Esophagus (tissue), 2 donors: ENCODE data around the gene PCDHGB4. TPM values are rescaled to one million over a fixed set of nuclear protein-coding genes. Genes with fewer than 3 reads are reported as not detected.
"Not testable (repeated sequence)": the region's sequence is repeated elsewhere in the genome, so short reads cannot be mapped to it uniquely, and the experiment has no call there.

ENCODE experiments used
- H3K27ac ChIP-seq, 2 donors: one replicate each; pipeline ENCODE4 v1.5.1; 2013; ENCODE audit warnings: low read depth in 2 of 2, mild to moderate bottlenecking in 2 of 2, inconsistent platforms in 1 of 2, low read length in 1 of 2, moderate library complexity in 1 of 2
- H3K27me3 ChIP-seq, 2 donors: one replicate each; pipeline ENCODE4 v1.6.1; 2013; ENCODE audit warnings: low read length in 2 of 2, control low read depth in 1 of 2, mild to moderate bottlenecking in 1 of 2; ENCODE audit not compliant: insufficient read depth in 2 of 2, control insufficient read depth in 1 of 2
- H3K36me3 ChIP-seq, 2 donors: one replicate each; pipeline ENCODE4 v1.6.1; 2013; ENCODE audit warnings: low read length in 1 of 2; ENCODE audit not compliant: control insufficient read depth in 2 of 2, insufficient read depth in 2 of 2
- H3K4me1 ChIP-seq, 2 donors: one replicate each; pipeline ENCODE4 v1.6.1; 2013; ENCODE audit warnings: low read length in 1 of 2; ENCODE audit not compliant: control insufficient read depth in 2 of 2, insufficient read depth in 2 of 2
- H3K4me3 ChIP-seq, 2 donors: one replicate each; pipeline ENCODE4 v1.5.1; 2013; ENCODE audit warnings: low read length in 2 of 2, mild to moderate bottlenecking in 2 of 2, low read depth in 1 of 2, moderate library complexity in 1 of 2
- H3K9me3 ChIP-seq, 2 donors: one replicate each; pipeline ENCODE4 v1.6.1; 2013; ENCODE audit warnings: mild to moderate bottlenecking in 2 of 2, low read depth in 1 of 2, low read length in 1 of 2, moderate library complexity in 1 of 2; ENCODE audit not compliant: control insufficient read depth in 2 of 2, insufficient read depth in 1 of 2
- WGBS, 2 donors: extraction: QIAGEN DNeasy Blood & Tissue Kit; methylation state at CpG; one replicate each; pipeline ENCODE4 v1.1.7; 2013; 5-methylcytosine and 5-hydroxymethylcytosine counted together
- polyA plus RNA-seq, 2 donors: library from polyadenylated mRNA; stranded (reverse); fragments of 200-250 nt; gene quantifications; one replicate each; pipeline ENCODE4 v1.2.3, GENCODE V29; 2013
- donor health status: healthy with polysubstance abuse.
- donor health status: Bipolar disorder and iron deficiency.

PCDHGB4 gene
- polyA plus RNA-seq, 2 donors = 0.36 to 0.37 TPM

DNA sequence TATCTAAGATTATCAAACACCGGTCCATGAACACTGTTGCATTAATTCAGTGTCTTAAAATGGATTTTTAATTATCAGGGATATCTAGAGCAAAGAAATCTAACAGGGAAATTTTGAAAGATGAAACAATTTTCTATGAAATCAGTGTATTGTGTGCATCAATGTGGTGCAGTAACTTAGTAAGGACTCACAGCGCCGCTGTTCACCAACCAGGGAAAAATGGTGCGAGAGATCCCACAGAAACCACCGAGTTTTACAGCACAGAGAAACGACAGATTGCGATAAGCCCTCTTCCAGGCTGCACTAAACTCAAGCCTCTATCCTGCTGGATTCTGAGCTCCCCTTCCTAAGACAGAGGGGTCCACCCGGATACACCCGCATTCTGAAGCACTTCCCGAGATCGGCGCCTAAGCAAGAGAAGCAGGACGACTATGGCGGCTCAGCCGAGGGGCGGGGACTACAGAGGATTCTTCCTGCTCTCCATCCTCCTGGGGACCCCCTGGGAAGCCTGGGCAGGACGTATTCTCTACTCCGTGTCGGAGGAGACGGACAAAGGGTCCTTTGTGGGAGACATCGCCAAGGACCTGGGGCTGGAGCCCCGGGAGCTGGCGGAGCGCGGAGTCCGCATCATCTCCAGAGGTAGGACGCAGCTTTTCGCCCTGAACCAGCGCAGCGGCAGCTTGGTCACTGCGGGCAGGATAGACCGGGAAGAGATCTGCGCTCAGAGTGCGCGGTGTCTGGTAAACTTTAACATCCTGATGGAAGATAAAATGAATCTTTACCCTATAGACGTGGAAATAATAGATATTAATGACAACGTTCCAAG lies 4.8 kb upstream of the PCDHGB4 start, which contains the start of gene PCDHGA7:
Gene PCDHGA7 (plus strand): TSS at position 274 of the 826 bp plus-strand sequence. CDS start 158 bp downstream, at position 432.
- Histone ChIP-seq H3K27ac (no peak within 1 kb of the TSS), H3K4me1 (peaks cover 0 to 4% of the 10 kb centered on the region in 2 donors), H3K4me3 (peak within 1 kb of the TSS in 1 of 2 donors; percentile 7), H3K36me3 (no peaks in the 10 kb centered on the region), H3K9me3 (peaks cover 24 to 32% of the 10 kb centered on the region in 2 donors), H3K27me3 (no peaks in the 10 kb centered on the region)
- WGBS, 2 donors = 21 to 22% methylated on average over 37 of the region's 37 CpGs

DNA sequence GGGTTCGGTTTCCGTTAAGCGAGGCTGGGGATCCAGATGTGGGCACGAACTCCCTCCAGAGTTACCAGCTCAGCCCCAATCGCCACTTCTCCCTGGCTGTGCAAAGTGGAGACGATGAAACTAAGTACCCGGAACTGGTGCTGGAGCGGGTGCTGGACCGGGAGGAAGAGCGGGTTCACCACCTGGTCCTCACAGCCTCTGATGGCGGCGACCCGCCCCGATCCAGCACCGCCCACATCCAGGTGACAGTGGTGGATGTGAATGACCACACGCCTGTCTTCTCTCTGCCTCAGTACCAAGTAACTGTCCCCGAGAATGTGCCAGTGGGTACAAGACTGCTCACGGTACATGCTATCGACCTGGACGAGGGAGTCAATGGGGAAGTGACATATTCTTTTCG lies 4.2 kb upstream of the PCDHGB4 start:
- peaks cover 0 to 4% of the 10 kb centered on the region in 2 donors for H3K4me1 ChIP-seq
- H3K27ac ChIP-seq = no peak overlapping the region
- H3K36me3 ChIP-seq = no peaks in the 10 kb centered on the region
- WGBS, 2 donors = 40 to 42% methylated on average over 21 of the region's 21 CpGs
- H3K9me3 ChIP-seq = peaks cover 24 to 29% of the 10 kb centered on the region in 2 donors
- peak overlapping the region in 1 of 2 donors; percentile 7 for H3K4me3 ChIP-seq
- H3K27me3 ChIP-seq = no peaks in the 10 kb centered on the region

DNA sequence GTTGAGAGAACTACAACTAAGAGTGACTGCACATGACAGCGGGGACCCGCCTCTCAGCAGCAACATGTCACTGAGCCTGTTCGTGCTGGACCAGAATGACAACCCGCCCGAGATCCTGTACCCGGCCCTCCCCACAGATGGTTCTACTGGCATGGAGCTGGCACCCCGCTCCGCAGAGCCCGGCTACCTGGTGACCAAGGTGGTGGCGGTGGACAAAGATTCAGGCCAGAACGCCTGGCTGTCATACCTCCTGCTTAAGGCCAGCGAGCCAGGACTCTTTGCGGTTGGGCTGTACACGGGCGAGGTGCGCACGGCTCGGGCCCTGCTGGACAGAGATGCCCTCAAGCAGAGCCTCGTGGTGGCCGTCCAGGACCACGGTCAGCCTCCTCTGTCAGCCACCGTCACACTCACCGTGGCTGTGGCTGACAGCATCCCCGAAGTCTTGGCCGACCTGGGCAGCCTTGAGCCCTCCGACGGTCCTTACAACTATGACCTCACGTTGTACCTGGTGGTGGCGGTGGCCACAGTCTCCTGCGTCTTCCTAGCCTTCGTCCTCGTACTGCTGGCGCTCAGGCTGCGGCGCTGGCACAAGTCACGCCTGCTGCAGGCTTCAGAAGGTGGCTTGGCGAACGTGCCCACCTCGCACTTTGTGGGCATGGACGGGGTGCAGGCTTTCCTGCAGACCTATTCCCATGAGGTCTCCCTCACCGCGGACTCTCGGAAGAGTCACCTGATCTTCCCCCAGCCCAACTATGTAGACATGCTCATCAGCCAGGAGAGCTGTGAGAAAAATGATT lies 2.8 kb upstream of the PCDHGB4 start:
- Histone ChIP-seq H3K4me3 (no peak overlapping the region), H3K36me3 (no peaks in the 10 kb centered on the region), H3K27ac (no peak overlapping the region), H3K4me1 (peaks cover 0 to 4% of the 10 kb centered on the region in 2 donors), H3K27me3 (no peaks in the 10 kb centered on the region), H3K9me3 (peaks cover 34 to 43% of the 10 kb centered on the region in 2 donors)
- 46 to 51% methylated on average over 43 of the region's 43 CpGs for WGBS, 2 donors

DNA sequence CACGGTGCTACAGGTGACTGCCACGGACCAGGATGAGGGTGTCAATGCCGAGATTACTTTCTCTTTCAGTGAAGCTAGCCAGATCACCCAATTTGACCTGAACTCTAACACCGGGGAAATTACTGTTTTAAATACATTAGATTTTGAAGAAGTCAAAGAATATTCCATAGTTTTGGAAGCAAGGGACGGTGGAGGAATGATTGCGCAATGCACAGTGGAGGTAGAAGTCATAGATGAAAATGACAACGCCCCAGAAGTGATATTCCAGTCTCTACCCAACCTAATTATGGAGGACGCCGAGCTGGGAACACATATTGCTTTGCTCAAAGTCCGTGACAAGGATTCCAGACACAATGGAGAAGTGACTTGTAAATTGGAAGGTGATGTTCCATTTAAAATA lies 1.2 kb downstream of the PCDHGB4 start:
- Histone ChIP-seq H3K27ac (no peak overlapping the region), H3K4me3 (no peak overlapping the region), H3K9me3 (peaks cover 34 to 45% of the 10 kb centered on the region in 2 donors), H3K27me3 (peaks cover 0 to 5% of the 10 kb centered on the region in 2 donors), H3K4me1 (peaks cover 0 to 4% of the 10 kb centered on the region in 2 donors), H3K36me3 (no peaks in the 10 kb centered on the region)
- 43 to 44% methylated on average over 10 of the region's 10 CpGs for WGBS, 2 donors

DNA sequence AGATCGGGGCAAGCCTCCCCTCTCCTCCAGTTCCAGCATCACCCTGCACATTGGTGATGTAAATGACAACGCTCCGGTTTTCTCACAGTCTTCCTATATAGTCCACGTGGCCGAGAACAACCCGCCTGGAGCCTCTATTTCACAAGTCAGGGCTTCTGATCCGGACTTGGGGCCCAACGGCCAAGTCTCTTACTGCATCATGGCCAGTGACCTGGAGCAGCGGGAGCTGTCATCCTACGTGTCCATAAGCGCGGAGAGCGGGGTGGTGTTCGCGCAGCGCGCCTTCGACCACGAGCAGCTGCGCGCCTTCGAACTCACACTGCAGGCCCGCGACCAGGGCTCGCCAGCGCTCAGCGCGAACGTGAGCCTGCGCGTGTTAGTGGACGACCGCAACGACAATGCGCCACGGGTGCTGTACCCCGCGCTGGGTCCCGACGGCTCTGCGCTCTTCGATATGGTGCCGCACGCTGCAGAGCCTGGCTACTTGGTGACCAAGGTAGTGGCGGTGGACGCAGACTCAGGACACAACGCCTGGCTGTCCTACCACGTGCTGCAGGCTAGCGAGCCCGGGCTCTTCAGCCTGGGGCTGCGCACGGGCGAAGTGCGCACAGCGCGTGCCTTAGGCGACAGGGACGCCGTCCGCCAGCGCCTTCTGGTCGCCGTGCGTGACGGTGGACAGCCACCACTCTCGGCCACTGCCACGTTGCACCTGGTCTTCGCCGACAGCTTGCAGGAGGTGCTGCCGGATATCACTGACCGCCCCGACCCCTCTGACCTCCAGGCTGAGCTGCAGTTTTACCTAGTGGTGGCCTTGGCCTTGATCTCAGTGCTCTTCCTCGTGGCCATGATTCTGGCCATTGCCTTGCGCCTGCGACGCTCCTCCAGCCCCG lies 1.9 kb downstream of the PCDHGB4 start:
- Histone ChIP-seq H3K27me3 (peaks cover 0 to 5% of the 10 kb centered on the region in 2 donors), H3K4me1 (peaks cover 0 to 3% of the 10 kb centered on the region in 2 donors), H3K4me3 (no peak overlapping the region), H3K36me3 (no peaks in the 10 kb centered on the region), H3K27ac (no peak overlapping the region), H3K9me3 (peaks cover 34 to 46% of the 10 kb centered on the region in 2 donors)
- WGBS, 2 donors = 42 to 45% methylated on average over 77 of the region's 77 CpGs

DNA sequence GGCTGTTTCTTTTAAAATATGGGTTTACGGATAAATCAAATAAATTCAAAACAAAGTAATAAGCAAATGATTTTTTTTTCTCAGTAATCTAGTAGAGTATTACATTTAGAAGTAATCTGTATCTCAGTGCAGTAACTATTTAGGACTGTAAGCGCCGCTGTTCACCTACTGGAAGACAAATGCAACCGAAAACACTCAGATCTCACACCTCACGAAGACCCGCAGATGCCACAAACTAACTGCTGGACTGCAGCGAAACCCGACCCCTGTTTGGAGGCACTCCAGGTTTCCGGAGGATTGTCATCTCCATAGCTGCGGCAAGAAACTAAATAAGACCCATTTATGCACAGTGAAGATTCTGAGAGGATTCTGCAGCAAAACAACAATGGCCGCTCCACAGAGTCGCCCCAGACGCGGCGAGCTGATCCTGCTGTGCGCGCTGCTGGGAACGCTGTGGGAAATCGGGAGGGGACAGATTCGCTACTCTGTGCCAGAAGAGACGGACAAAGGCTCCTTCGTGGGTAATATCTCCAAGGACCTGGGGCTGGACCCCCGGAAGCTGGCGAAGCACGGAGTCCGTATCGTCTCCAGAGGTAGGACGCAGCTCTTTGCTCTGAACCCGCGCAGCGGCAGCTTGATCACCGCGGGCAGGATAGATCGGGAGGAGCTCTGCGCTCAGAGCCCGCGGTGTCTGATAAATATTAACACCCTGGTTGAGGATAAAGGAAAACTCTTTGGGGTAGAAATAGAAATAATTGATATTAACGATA lies 5.1 kb downstream of the PCDHGB4 start, which contains the start of gene PCDHGA8:
Gene PCDHGA8 (plus strand): TSS at position 205 of the 770 bp plus-strand sequence. CDS start 181 bp downstream, at position 386.
- 25 to 30% methylated on average over 38 of the region's 38 CpGs for WGBS, 2 donors
- Histone ChIP-seq H3K36me3 (no peaks in the 10 kb centered on the region), H3K4me1 (no peaks in the 10 kb centered on the region), H3K9me3 (peaks cover 33 to 42% of the 10 kb centered on the region in 2 donors), H3K27ac (no peak within 1 kb of the TSS), H3K4me3 (no peak within 1 kb of the TSS), H3K27me3 (peaks cover 0 to 5% of the 10 kb centered on the region in 2 donors)

DNA sequence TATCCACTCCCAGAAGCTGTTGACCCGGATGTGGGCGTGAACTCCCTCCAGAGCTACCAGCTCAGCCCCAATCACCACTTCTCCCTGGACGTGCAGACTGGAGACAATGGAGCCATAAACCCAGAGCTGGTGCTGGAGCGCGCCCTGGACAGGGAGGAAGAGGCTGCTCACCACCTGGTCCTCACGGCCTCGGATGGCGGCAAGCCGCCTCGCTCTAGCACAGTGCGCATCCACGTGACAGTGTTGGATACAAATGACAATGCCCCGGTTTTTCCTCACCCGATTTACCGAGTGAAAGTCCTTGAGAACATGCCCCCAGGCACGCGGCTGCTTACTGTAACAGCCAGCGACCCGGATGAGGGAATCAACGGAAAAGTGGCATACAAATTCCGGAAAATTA lies 5.8 kb downstream of the PCDHGB4 start:
- Histone ChIP-seq H3K36me3 (no peaks in the 10 kb centered on the region), H3K27me3 (peaks cover 0 to 5% of the 10 kb centered on the region in 2 donors), H3K4me1 (no peaks in the 10 kb centered on the region), H3K9me3 (peaks cover 36 to 44% of the 10 kb centered on the region in 2 donors), H3K4me3 (no peak overlapping the region), H3K27ac (no peak overlapping the region)
- 36% methylated on average over 21 of the region's 21 CpGs for WGBS, 2 donors

DNA sequence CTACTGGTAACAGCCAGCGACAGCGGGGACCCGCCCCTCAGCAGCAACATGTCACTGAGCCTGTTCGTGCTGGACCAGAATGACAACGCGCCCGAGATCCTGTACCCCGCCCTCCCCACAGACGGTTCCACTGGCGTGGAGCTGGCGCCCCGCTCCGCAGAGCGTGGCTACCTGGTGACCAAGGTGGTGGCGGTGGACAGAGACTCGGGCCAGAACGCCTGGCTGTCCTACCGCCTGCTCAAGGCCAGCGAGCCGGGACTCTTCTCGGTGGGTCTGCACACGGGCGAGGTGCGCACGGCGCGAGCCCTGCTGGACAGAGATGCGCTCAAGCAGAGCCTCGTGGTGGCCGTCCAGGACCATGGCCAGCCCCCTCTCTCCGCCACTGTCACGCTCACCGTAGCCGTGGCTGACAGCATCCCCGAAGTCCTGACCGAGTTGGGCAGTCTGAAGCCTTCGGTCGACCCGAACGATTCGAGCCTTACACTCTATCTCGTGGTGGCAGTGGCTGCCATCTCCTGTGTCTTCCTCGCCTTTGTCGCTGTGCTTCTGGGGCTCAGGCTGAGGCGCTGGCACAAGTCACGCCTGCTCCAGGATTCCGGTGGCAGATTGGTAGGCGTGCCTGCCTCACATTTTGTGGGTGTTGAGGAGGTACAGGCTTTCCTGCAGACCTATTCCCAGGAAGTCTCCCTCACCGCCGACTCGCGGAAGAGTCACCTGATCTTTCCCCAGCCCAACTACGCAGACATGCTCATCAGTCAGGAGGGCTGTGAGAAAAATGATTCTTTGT lies 7.1 kb downstream of the PCDHGB4 start:
- peaks cover 30 to 39% of the 10 kb centered on the region in 2 donors for H3K9me3 ChIP-seq
- not testable (repeated sequence) for H3K36me3 ChIP-seq, H3K27me3 ChIP-seq, H3K4me1 ChIP-seq, H3K27ac ChIP-seq, H3K4me3 ChIP-seq
- 42% methylated on average over 41 to 46 of the region's 53 CpGs for WGBS, 2 donors
